Ovary (tissue), 3 donors: ENCODE results near the gene OR5AU1.

Source experiments
- POLR2A ChIP-seq: fragments of 450-650 bp; IDR thresholded peaks from one replicate; pipeline ENCODE4 v1.6.1; 2017; ENCODE audit warnings: antibody characterized with exemption, mild to moderate bottlenecking, moderate library complexity
- TF ChIP-seq, protein P1 (sequence below), 3 donors: fragments of 450-650 bp in 2 of 3; fragments of 200-600 bp in 1 of 3; IDR thresholded peaks; one replicate each; pipeline versions ENCODE4 v1.5.1 to v1.8.0; 2016 to 2022; ENCODE audit warnings: antibody characterized with exemption in 3 of 3, mild to moderate bottlenecking in 1 of 3
- donor health status: DM: no; HTN: no; CAD: no.

DNA sequence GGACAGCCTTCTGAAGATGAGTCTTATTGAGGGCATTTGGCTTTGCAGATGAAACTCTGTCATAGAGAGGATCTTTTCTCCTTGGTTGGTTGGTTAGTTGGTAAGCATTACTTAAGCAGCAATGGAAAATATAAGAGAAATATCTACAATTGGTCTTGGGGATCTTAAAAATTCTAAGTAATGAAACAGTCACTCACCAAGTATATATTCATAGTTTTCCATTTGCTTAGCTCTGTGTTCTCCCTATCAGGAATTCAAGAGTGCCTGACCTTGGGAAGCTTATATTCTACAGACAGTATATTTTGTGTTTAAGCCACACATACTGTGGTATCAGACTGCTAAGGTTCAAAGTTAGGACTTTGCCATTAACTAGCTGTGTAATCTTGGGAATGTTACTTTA is at the start of gene OR5AU1:
- no peak for TF ChIP-seq POLR2A
- TF ChIP-seq, protein P1, sequence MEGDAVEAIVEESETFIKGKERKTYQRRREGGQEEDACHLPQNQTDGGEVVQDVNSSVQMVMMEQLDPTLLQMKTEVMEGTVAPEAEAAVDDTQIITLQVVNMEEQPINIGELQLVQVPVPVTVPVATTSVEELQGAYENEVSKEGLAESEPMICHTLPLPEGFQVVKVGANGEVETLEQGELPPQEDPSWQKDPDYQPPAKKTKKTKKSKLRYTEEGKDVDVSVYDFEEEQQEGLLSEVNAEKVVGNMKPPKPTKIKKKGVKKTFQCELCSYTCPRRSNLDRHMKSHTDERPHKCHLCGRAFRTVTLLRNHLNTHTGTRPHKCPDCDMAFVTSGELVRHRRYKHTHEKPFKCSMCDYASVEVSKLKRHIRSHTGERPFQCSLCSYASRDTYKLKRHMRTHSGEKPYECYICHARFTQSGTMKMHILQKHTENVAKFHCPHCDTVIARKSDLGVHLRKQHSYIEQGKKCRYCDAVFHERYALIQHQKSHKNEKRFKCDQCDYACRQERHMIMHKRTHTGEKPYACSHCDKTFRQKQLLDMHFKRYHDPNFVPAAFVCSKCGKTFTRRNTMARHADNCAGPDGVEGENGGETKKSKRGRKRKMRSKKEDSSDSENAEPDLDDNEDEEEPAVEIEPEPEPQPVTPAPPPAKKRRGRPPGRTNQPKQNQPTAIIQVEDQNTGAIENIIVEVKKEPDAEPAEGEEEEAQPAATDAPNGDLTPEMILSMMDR (IDR thresholded peaks at IDR 0.05) = no peak
